SK-N-SH treated with all-trans-retinoic acid at 6 μM for 48 hours (cell line): ENCODE results near the gene PCBP3.

Experiments
- ARNTL ChIP-seq: fragments of 450-650 bp; formaldehyde crosslinking; IDR thresholded peaks from 2 replicates; pipeline ENCODE4 v1.5.0; 2020; ENCODE audit warnings: low read depth, mild to moderate bottlenecking, moderate library complexity, borderline replicate concordance
- CREB5 ChIP-seq: fragments of 250-450 bp; sonication (Bioruptor Pico); IDR thresholded peaks from 2 replicates; pipeline ENCODE4 v1.5.1; 2020; ENCODE audit warnings: low read depth, mild to moderate bottlenecking, moderate library complexity
- CSDC2 ChIP-seq: fragments of 250-450 bp; sonication (Bioruptor Pico); IDR thresholded peaks from 2 replicates; pipeline ENCODE4 v1.5.0; 2020; ENCODE audit warnings: mild to moderate bottlenecking, moderate library complexity
- PATZ1 ChIP-seq: fragments of 250-450 bp; sonication (Bioruptor Pico); IDR thresholded peaks from 2 replicates; pipeline ENCODE4 v1.8.0; 2020; ENCODE audit warnings: mild to moderate bottlenecking, moderate library complexity, borderline replicate concordance
- RARB ChIP-seq: fragments of 250-450 bp; sonication (Bioruptor Pico); IDR thresholded peaks from 2 replicates; pipeline ENCODE4 v1.8.0; 2021; ENCODE audit warnings: mild to moderate bottlenecking, moderate library complexity
- TCF4 ChIP-seq: fragments of 250-450 bp; sonication (Bioruptor Pico); IDR thresholded peaks from 2 replicates; pipeline ENCODE4 v1.8.0; 2021; ENCODE audit warnings: mild to moderate bottlenecking, moderate library complexity, borderline replicate concordance
- ZFP3 ChIP-seq: fragments of 250-450 bp; sonication (Bioruptor Pico); IDR thresholded peaks from 2 replicates; pipeline ENCODE4 v1.5.0; 2020; ENCODE audit warnings: mild to moderate bottlenecking, moderate library complexity
- ZFP30 ChIP-seq: fragments of 450-650 bp; formaldehyde crosslinking; IDR thresholded peaks from 2 replicates; pipeline ENCODE4 v1.5.0; 2022; ENCODE audit warnings: mild to moderate bottlenecking, moderate library complexity
- ZNF565 ChIP-seq: fragments of 450-650 bp; formaldehyde crosslinking; conservative IDR thresholded peaks from 2 replicates; pipeline ENCODE4 v1.5.0; 2020; ENCODE audit warnings: low read depth, mild to moderate bottlenecking, moderate library complexity

- TF ChIP-seq RARB (CRISPR knock-in tag) (no peak), CREB5 (CRISPR knock-in tag) (no peak), ZFP30 (no peak), ZNF565 (CRISPR knock-in tag) (no peak), ARNTL (CRISPR knock-in tag) (no peak), PATZ1 (CRISPR knock-in tag) (no peak), TCF4 (CRISPR knock-in tag) (no peak), CSDC2 (CRISPR knock-in tag) (no peak), ZFP3 (CRISPR knock-in tag) (no peak)
These were observed 103.8 kb downstream of the PCBP3 start for GRCh38 chr21:45747233-45747766.
